Fibroblast of lung (primary cell): ENCODE results near the gene VGLL4.

Source experiments
- EZH2 ChIP-seq: IDR thresholded peaks from 2 replicates; pipeline ENCODE4 v1.5.1; 2012; ENCODE audit warnings: low read length, control low read depth, mild to moderate bottlenecking; ENCODE audit errors: missing control alignments
- TF ChIP-seq, protein P1 (sequence below), 2 donors: IDR thresholded peaks in 1 of 2; conservative IDR thresholded peaks in 1 of 2; 1 replicate in 1 of 2; 2 replicates in 1 of 2; pipeline ENCODE4 v1.5.1; 2011 to 2012; ENCODE audit warnings: low read length in 2 of 2, control low read depth in 1 of 2, inconsistent platforms in 1 of 2, low read depth in 1 of 2, mild to moderate bottlenecking in 1 of 2

- TF ChIP-seq, protein P1, sequence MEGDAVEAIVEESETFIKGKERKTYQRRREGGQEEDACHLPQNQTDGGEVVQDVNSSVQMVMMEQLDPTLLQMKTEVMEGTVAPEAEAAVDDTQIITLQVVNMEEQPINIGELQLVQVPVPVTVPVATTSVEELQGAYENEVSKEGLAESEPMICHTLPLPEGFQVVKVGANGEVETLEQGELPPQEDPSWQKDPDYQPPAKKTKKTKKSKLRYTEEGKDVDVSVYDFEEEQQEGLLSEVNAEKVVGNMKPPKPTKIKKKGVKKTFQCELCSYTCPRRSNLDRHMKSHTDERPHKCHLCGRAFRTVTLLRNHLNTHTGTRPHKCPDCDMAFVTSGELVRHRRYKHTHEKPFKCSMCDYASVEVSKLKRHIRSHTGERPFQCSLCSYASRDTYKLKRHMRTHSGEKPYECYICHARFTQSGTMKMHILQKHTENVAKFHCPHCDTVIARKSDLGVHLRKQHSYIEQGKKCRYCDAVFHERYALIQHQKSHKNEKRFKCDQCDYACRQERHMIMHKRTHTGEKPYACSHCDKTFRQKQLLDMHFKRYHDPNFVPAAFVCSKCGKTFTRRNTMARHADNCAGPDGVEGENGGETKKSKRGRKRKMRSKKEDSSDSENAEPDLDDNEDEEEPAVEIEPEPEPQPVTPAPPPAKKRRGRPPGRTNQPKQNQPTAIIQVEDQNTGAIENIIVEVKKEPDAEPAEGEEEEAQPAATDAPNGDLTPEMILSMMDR (conservative IDR thresholded peaks at IDR 0.05 in 1 of 2, IDR thresholded peaks at IDR 0.05 in 1 of 2; ENCODE audit: low read depth in 1 of 2, low read length in 2 of 2): no peak
- no peak for TF ChIP-seq EZH2
Measured at GRCh38 chr3:11546657-11547302, 96.9 kb downstream of the VGLL4 start.
